Skin of body (tissue), 2 donors: ENCODE data around the gene COPS8. TPM values are rescaled to one million over a fixed set of nuclear protein-coding genes. Genes with fewer than 3 reads are reported as not detected.

Experiments used
- DNase-seq: peaks from one replicate; lab custom pipeline; 2025; lab: John Stamatoyannopoulos, UW
- total RNA-seq: library from RNA; depleted of rRNA; stranded (reverse); fragments of >200 nt; gene quantifications from one replicate; pipeline ENCODE4 v1.2.3, GENCODE V29; 2014

Gene COPS8
- total RNA-seq, 1 donor from 2014 or later, result 69.5 TPM

DNA sequence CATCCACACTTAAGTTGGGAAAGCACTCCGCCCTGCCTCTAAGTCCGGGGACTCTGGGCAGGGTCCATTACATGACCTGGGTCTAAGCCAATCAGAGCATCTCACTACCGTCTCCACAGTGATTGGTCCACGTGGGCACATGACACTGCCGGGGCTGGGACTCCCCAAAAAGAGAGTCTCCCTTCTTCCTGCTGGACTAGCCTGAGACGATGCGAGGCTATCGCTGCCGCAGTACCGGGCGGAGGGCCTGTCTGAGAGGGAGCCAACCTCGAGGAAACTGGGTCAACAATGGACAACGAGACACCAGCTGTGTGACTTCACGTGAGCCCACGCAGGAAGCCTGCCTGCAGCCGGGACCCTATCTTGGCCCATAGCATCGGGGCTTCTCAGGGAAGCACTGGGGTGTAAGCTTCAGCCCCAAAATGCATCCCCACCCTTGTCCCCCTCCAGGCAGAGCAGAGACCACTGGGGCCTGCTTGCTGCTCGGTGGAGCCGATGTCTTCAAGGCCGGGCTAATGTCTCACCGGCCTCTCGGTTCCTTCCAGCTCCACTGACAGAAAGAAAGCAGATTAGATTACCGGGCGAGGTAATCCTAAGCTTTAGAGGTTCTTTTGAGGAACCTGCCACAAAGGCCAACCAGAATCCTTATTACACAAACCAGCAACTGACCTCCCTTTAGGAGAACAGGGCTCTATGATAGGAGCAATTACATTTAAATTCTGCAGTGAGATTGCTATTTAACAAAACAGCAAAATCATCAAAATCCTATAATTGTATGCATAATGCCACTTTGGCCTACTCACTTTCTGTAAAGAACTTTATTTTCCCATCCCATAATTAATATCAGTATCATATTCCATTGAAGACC, 21.3 kb upstream of the COPS8 start:
- DNase-seq, result no peak

DNA sequence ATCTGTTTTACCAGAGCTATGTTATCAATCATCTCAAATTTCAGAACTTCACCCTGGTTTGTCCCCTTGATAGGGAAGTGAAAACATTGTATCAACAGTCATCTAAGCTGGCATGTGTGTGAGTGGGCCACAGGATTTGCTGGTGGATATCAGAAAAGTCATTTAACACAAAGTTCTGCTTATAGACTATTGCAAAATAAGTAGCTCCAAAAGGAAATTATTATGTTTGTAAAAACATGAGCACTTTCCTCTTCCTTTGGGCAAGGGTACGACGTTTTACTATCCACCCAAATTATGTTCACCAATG, 20.7 kb upstream of the COPS8 start:
- no peak for DNase-seq

DNA sequence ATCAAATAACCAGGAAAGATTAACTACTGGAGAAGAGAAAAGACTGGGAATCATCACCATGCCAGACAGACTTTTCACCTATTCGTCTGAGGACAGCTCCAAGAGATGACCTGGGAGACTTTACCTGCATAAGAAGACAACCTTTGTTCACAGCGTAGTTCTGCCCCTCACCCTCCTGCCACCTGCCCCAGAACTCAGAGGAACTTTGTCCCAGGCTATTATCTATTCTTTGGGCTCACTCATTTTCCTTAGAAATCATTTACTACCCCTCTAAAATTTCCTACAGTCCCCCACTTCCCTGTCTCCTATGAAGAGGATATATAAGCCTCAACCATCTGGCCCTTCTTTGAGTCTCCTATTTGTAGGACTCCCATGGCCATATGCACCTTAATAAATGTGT, 19.3 kb upstream of the COPS8 start:
- DNase-seq, result no peak

DNA sequence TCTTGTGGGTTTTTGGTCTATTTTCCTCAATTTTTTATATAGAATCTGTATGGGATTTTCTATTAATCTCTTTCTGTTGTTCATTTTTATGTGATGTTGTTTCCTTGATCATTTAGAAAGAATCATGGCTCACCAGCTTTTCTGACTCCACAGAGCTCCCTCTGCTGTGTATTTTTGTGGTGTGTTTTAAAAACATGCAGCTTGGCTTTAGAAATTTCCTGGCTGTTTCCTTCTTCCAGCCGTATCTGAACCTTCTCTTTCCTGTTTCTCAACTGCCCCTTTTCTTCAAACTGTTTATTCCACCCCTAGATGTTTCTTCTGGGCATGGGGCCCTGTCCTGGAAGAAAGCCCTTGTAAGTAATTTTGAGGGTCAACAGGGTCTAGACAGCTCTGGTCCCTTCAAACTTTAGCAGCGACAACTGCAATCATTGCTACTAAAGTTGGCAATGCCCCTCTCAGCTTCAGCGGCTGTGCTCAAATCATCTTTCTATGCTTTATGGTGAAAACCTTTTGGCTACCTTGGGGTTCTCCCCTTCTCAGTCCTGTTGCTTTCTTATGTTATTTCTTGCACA, 17.6 kb upstream of the COPS8 start:
- DNase-seq, result no peak

DNA sequence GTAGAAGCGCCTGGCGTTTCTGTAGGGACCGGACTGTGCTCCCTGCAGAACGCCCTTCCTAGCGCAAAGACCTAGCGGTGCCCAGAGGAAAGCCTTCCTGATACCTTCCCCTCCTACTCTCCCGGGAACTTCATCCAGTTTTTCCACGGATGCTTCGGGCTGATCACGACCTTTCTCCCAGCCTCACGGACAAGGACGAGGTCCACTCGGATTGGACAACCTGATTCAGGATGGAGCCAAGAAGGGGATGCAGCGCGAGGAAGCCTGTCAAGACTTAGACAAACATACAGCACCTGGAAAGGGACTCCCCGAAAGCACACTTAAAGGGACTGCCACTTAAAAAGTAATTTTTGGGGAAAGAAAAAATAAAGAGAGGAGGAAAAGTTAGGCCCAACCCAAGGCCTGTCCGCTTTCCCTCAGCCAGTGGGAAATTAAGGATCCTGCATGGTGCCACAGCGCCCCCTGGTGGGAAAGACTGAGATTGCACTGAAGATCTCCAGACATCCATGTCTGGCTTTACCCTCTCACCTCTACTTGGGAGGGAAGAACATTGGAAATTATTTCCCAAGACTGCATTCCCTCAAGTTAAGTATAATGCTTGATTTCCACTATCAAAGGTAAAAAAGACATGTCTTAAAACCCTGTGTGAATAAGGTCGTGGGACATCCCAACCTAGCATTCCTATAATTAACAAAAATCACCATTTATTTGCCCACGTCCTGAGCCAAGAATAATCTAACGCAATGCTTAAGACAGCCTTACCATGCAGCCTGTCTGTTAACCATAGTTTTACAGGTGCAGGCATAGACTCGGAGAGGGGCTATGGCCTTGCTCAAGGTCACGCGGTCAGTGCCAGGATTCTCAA, 13.4 kb upstream of the COPS8 start:
- peak; percentile 43 for DNase-seq

DNA sequence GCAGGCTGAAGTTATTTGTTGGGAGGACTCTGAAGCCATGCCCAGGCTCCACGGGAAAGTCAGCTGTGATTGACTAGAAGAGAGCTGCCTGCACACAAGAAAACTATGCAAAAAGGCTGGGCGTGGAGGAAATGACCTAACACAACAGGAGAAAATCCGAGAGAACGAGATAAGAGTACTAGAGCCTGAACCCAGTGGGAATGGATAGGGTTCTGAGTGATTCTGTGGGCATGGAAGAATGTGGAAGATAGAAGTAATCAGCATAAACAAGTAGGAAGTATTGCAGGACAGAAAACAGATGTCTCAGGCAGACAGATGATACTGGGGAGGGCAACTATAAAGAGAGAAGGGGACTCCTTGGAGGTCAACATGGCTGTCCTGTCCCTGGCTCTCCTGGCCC, 12.1 kb upstream of the COPS8 start:
- peak; percentile 12 for DNase-seq

DNA sequence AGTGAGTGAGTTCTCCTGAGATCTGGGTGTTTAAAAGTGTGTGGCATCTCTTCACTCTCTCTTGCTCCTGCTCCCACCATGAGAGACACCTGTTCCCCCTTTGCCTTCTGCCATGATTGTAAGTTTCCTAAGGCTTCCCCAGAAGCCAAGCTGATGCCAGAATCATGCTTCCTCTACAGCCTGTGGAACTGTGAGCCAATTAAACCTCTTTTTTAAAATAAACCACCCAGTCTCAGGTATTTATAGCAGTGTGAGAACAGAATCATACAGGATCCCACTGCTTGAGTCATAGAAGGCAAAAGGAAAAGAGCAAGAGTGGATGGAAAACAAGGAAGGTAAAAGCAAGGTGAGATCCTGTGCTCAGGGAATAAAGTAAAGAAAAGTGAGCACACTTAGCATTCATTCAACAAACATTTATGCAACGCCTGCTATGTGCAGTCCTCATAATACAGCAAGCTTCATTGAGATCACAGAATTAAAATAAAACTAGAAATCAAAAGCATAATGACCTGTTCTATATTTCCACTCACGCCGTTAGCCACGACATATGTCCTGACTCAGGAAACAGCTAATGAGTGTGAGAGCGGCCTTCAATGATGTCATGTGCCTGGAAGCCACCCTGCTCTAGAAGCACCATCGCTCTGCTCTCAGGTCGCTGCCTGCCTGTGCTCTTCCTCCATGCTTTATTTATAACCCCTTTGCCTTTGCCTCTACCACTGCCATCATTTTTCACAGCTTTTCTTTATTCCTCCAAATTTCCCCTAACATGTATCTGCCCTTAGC, 11.3 kb upstream of the COPS8 start:
- no peak for DNase-seq

DNA sequence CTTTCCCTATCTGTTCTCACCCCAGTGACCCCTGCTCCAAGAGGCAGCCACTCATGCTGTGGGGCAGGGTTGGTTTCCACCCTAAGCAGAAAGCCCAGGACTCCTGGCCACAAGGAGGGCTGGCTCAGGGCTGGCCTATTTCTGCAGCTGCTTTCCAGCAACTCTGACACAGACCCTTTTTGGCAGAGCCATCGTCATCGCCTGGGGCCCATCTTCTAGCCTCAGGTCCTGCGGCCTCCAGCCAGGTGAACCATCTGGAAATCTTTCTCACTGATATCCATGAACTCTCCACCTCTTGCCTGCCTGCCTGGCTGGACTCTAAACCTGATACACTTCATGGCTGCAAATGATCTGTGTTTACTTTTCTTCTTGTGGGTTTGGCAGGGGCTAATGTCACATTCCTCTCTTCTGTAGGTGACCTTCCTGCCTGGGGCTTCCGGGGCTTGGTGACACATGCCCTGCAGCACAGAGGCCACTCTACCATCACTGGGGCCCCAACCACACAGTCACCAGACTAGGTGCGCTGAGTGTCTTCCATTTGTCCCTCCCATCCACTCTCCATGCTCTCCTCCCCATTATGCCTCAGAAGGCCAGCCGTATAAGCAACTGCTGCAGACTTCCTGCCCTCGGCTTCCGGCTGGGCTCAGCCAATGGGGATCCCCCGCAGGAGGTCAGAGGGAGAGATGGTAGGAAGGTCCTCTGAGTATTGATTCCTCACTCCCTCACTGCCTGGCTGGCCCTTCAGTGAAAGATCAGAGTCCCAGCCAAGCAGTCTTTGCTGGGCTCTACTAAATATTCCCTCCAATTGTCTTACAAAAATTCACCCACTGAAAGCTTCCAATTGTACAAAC, 9.7 kb upstream of the COPS8 start:
- no peak for DNase-seq

DNA sequence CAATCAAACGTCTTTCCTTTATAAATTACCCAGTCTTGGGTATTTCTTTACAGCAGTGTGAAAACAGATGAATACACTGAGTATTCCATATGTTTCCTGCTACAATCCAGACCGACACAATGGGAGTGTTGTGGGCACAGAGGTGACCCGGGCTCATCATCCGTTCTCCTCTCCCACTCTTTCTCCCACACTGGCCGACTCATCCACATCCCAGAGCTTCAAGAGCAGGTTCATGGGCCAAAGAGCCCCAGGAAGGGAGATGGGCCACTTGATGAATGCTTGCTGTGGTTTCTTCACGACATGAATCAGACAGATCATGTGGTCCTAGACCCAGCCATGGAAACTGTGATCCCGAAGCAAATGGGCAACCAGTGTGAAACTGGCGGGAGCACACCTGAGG, 4.1 kb upstream of the COPS8 start:
- no peak for DNase-seq

DNA sequence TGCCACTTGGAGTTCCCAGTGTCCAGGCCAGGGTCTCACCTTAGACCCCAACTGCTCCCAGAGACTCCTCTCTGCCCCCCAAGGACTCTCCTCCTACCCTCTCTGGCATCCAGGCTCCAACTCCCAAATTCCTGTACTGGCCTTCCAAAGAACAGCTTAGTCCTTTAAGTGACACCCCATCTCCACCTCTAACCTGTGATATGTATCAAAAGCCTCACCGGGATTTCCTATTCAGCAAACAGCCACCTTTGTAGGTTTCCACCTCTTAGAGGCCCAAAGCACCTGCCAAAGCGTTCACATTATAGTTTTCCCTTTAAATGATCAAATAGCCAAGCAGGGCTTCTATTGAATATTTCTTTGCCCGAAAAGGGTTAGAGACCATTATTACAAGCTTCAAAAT, 2.7 kb upstream of the COPS8 start:
- DNase-seq, result no peak

DNA sequence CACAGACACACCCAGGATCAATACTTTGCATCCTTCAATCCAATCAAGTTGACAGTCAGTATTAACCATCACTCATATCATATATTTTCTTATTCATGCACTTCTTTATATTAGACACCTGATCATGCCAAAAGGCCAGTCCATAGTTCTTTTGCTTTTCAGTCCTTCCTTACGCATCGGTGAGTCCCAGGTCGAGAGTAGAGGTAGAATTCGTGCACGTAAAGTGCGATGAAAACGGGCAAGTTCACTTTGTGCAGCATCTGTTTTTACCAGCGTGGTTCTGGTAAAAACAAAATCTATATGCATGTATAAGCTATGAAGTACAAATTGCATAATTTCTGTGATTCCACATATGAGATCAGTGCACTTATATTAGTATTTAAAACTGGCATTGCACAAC, 1.2 kb upstream of the COPS8 start:
- no peak for DNase-seq

DNA sequence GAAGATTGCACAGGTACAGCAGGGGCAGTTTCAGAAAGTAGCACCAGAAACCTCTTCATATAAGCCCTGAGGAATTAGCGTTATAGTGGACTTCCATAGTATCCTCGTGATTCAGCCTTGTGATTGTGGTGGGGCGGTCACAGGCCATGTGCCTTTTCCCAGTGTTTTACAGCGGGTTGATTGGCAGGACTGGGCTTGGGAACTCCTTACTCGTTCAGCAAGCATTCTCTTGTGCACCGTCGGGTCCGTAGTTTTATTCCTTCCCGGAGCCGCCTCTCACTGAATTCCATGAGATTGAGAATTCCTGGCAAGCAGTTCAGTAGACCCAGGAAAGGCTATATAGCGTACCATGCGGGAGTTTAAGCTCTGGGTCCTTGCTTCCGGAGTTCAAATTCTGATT, 5.2 kb downstream of the COPS8 start:
- DNase-seq, result no peak

DNA sequence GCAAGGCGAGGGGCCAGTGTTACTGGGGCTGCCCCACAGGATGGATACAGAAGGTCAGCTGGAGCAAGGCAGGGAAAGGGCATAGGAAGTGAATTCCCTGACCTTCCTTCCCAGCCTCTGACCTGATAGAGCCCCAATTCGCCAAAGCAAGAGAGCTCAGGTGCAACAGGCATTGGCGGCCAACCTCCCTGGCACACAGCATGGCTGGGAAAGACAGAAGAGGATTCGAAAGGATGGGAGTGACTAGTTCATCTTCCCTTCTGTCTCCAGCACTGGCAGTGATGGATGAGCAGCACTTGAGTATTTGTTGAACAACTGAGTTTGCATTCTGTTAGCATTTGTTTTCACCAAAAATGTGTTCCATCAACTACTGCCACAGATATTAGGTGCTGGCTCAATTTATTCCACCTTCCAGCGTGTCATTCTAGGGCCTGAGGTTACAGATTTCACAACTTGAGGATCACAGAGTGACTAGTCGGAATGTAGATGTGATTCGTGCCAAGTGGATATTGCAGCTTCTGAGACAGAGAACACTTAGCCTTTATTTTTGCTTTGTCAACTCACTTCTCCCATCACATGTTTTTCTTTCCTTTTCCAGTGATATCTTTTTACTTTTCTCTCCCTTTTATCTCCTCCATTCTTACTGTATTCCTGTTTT, 6.2 kb downstream of the COPS8 start:
- DNase-seq, result no peak

DNA sequence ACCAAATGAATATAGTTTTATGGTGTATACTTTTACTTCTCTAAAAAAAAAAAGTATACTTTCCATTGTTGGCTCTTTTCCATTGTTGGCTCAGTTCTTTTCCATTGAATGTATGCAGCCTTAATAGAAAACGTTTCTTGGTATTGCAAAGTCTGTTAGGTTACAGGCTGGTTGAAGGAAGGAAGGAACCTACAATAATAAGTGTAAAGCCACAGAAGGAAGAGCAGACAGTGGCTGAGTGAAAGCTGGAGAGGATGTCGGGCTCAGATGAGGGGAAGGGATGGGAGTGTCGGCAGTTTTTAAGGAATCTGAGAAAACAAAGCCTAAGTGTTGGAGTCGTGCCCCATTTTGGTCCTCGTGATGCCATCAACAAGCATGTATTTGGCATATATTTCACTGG, 6.8 kb downstream of the COPS8 start:
- no peak for DNase-seq

DNA sequence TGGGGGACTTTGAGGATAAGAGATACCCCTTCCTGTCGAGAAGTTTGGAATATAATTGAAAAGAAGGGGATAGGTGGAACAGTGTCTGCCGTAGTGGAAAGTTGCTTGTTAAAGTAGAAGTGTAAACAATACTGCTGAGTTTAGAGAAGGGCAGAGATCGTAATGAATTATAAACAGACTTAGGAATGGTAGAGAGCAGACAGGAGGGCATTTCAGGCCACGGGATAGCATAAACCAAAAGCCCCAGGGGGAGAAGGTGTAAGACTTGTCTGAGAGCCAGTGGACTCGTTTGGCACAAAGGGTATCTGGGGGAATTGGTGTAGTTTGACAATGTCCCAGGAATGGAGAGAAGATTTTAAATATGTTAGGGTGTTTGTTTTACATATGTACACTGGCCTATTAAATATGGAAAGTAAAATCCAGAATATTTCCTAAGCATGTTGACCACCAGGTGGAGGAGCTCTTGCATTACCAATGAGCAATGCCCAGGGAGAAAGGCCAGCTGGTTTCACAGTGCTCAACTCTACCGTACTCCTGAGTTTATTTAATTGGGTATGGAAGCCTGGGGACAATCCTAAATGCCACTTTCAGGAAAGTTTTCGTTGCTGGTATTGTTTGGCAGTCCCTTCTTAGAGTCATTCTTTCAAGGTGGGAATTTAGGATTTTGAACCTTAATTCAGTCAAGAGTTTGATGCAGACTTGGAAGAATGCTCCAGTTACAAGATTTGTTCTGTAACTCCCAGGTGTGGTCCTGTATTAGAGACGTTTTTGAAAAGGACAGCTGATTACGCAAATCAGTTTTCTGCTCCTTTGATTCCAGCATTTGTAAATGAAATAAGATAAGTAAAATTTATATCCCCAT, 7.5 kb downstream of the COPS8 start:
- peak; percentile 40 for DNase-seq

DNA sequence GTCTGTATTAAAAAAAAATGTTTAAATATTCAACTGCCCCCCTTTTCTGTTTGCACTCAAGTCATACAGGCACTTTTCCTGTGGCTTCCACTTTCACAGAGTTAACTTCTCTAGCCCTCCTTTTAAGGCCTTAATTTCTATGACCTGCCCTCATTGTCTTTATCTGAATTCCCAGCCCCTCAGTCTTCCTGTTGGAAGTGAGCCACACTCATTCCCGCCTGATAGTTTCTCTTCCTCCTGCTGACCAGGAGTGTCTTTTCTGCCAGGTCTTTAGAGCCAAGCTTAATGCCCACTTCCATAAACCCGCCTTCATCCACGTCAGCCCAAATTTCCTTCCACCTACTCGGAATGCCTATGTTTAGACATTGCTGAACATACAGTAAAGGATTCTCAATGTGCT, 10.5 kb downstream of the COPS8 start:
- DNase-seq, result no peak

DNA sequence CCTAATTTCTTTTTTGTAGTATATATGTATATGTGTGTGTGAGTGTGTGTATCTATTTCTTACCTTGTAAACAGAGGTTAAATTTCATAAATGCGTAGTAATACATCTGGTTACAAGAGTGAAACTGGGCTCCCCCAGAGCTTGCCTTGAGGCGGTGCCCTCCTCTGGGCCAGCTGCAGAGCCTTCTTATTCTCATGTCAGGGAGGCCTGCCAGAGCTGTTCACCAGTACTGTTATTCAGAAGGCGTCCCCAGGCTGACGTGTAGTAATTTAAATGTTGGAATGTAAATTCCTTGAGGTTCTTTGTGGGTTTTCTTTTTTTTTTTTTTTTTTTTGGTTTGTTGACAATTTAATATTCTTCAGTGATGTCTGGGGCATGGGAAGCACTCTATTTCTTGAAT, 11.2 kb downstream of the COPS8 start:
- DNase-seq, result no peak

DNA sequence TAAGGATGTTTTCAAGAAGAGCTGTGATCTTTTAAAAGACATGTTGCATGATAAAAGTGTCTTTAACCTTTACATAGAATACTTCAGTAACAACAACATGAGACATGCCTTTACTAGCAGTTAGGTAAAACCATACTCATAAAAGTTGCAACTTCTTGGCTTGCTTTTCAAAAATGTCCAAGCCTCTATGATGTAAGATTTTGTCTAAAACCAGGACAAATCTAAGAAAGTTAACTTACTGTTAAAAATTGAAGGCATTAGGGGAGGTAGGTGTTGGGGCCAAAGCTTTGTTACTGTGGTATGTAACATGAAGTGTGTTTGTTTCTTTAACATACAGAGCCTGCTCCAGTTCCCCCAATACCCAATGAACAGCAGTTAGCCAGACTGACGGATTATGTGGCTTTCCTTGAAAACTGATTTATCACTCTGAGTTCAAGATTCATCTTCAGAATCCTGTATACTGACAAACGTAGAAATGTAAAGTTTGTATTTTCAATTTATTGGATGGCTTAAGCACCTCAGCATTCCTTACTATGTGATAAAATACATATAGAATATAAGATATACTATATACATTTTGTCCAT, 11.7 kb downstream of the COPS8 start:
- DNase-seq, result no peak
